AG04449 (cell line): ENCODE data around the gene BMPR1B.

Experiments
- CTCF ChIA-PET: fragments of 350-600 bp; formaldehyde crosslinking; extraction: SDS; loops from one replicate; lab custom pipeline; 2021; ENCODE audit warnings: antibody characterized with exemption; lab: Yijun Ruan, JAX
- POLR2A ChIA-PET: fragments of 400-600, 350-600 bp; formaldehyde crosslinking; extraction: SDS; loops from one replicate; lab custom pipeline; 2020; ENCODE audit warnings: antibody characterized with exemption, inconsistent platforms; lab: Yijun Ruan, JAX
- DNase-seq: peaks from one replicate; pipeline ENCODE4 v3.0.0-alpha.2; 2010; ENCODE audit warnings: low read depth, low spot score
- H3K4me3 ChIP-seq: 2 replicates; pipeline ENCODE4 v1.5.1; 2011; ENCODE audit warnings: low read depth, mild to moderate bottlenecking, control low read depth, low read length
- CTCF ChIP-seq: IDR thresholded peaks from one replicate; pipeline ENCODE4 v1.5.1; 2011; ENCODE audit warnings: mild to moderate bottlenecking, moderate library complexity, low read length, control low read depth, inconsistent platforms; ENCODE audit not compliant: insufficient read depth; ENCODE audit errors: missing control alignments

BMPR1B gene

GRCh38 chr4:94798808-94799207, 41.1 kb downstream of the BMPR1B start:
- TF ChIP-seq CTCF = no peak
- no peak overlapping the region for H3K4me3 ChIP-seq
- no peak for DNase-seq
- CTCF ChIA-PET = no interaction called here
- POLR2A ChIA-PET = no interaction called here

- DNase-seq = no peak
- TF ChIP-seq CTCF = no peak
- ChIA-PET CTCF (no interaction called here), POLR2A (no interaction called here)
- H3K4me3 ChIP-seq = no peak overlapping the region
Measured at GRCh38 chr4:94801016-94801415, 43.3 kb downstream of the BMPR1B start.

GRCh38 chr4:94802091-94802490, 44.3 kb downstream of the BMPR1B start:
- DNase-seq = no peak
- no peak overlapping the region for H3K4me3 ChIP-seq
- POLR2A ChIA-PET = no interaction called here
- CTCF ChIA-PET = no interaction called here
- no peak for TF ChIP-seq CTCF

DNA sequence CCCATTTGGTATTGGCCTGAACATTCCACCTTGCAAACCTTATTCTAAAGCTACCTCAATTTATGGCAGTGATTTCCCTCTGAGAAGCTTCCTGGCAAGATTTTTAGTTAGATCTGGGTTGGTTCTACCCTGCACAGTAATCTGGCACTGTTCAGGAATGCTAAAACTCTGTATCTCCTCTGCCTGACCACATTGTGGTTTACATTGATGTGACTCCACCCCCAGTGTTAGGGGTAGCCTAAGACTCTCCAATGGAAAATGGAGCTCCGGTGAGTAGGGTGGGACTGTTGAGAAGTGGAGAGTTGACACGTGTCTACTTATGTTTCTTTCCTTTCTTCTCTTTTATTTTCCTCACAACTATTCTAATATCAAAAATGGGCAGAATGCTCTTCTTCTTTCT, 45.4 kb downstream of the BMPR1B start:
- DNase-seq = no peak

DNA sequence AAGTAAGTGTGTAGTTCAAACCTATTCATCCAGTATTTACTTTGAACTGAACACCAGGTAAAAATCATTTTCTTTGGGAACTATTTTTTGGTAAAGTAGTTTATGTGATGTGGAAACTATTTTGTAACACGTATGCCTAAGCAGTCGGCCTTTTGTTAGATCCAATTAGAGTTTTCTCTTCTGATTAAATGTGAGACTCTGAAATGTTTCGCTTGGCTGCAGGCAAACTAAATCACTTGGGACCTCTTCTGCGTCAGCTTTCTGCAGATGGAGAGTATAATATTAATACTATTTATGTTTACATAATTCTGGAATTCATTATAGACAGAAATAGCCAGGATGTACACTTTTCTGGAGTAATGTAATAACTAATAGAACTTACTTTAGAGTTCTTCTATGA, 46.9 kb downstream of the BMPR1B start:
- CTCF ChIA-PET = no interaction called here
- POLR2A ChIA-PET = no interaction called here

More for the DNA sequence above, 45.4 kb downstream of the BMPR1B start:
- no peak overlapping the region for H3K4me3 ChIP-seq
- CTCF ChIA-PET = no interaction called here
- TF ChIP-seq CTCF = no peak
- POLR2A ChIA-PET = no interaction called here

DNA sequence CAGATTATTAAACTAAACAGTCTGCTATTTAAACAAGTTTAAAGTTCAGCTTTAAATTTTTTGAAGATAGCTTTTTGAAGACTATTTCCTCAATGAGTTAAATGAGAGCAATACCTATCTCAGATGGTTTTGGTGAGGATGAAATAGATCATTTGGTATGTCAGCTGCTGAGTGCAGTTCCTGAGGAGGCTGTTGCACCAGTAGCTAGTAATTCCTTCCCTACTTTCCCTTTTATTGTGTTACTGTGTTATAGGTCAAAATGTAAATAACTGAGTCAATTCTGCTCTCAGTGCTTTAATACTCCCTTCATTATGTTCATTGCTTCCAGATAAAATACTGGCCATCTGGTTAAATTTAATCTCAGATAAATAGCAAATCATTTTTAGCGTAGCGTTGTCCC, 48.6 kb downstream of the BMPR1B start:
- CTCF ChIA-PET = interaction anchor here (1.1 kb wide), 1 partner anchor 185 kb away, joined by 3 read pairs; no protein-coding TSS in a partner anchor
- POLR2A ChIA-PET = no interaction called here
- TF ChIP-seq CTCF = no peak
- H3K4me3 ChIP-seq = no peak overlapping the region
- DNase-seq = no peak

More for the DNA sequence above, 46.9 kb downstream of the BMPR1B start:
- no peak for DNase-seq
- no peak overlapping the region for H3K4me3 ChIP-seq
- TF ChIP-seq CTCF = no peak
